ENCODE data around the gene SERPINA1.

The SERPINA1 gene

GRCh38 chr14:94329857-94330256 lies 58.5 kb downstream of the SERPINA1 start:
- Histone ChIP-seq H2BK5ac (ENCODE audit: low read depth, low read length, poor library complexity, severe bottlenecking) (no peak overlapping the region), H2BK12ac (ENCODE audit: low read length in 2 of 2) (no peak overlapping the region)

GRCh38 chr14:94328196-94328595 lies 60.2 kb downstream of the SERPINA1 start:
- H2BK15ac ChIP-seq (ENCODE audit: low read depth, poor library complexity, severe bottlenecking) = no peak overlapping the region
- WGBS = 69% methylated on average over 2 of the region's 2 CpGs
- no peak overlapping the region for H2AFZ ChIP-seq (ENCODE audit: low read depth, low read length)
- no peaks in the 10 kb centered on the region for H3K9me3 ChIP-seq (ENCODE audit: control insufficient read depth, low read length)
- H3K14ac ChIP-seq (ENCODE audit: low read length in 2 of 2) = no peak overlapping the region
- no peak overlapping the region for H4K91ac ChIP-seq (ENCODE audit: low read length)
- H3K4me2 ChIP-seq (ENCODE audit: low read length, poor library complexity, severe bottlenecking) = no peak overlapping the region
- no peak overlapping the region for H2BK12ac ChIP-seq (ENCODE audit: low read length in 2 of 2)
- no peaks in the 10 kb centered on the region for H3K79me1 ChIP-seq (replicated peaks; ENCODE audit: low read length, poor library complexity, severe bottlenecking)
- no peak for DNase-seq
- H2BK120ac ChIP-seq (ENCODE audit: low read depth, low read length) = no peak overlapping the region
- H3K4me1 ChIP-seq (ENCODE audit: control insufficient read depth, insufficient read depth, low read depth, low read length) = no peaks in the 10 kb centered on the region
- H2AK5ac ChIP-seq (ENCODE audit: low read length, severe bottlenecking) = no peak overlapping the region
- no peak overlapping the region for H3K18ac ChIP-seq (ENCODE audit: low read depth in 1 of 2, low read length in 2 of 2)
- H3K23ac ChIP-seq (ENCODE audit: low read length in 2 of 2) = no peak overlapping the region
- no peak overlapping the region for H3K4ac ChIP-seq (ENCODE audit: low read depth in 1 of 2, low read length in 2 of 2)
- H3K36me3 ChIP-seq (ENCODE audit: control insufficient read depth in 1 of 2, insufficient read depth in 2 of 2, low read depth in 1 of 2, low read length in 2 of 2) = no peaks in the 10 kb centered on the region
- no peak overlapping the region for H2BK5ac ChIP-seq (ENCODE audit: low read depth, low read length, poor library complexity, severe bottlenecking)
- no peak overlapping the region for H4K8ac ChIP-seq (ENCODE audit: low read length)
- H3K27ac ChIP-seq (ENCODE audit: low read length, poor library complexity, severe bottlenecking) = no peak overlapping the region
- no peaks in the 10 kb centered on the region for H3K27me3 ChIP-seq (ENCODE audit: control insufficient read depth in 1 of 2, insufficient read depth in 1 of 2, low read length in 2 of 2)
- H3K9ac ChIP-seq (ENCODE audit: low read length) = no peak overlapping the region
- no peak overlapping the region for H3K4me3 ChIP-seq (ENCODE audit: insufficient read depth in 1 of 2, low read depth in 1 of 2, low read length in 2 of 2)

More at GRCh38 chr14:94329857-94330256, 58.5 kb downstream of the SERPINA1 start:
- Histone ChIP-seq H3K18ac (ENCODE audit: low read depth in 1 of 2, low read length in 2 of 2) (no peak overlapping the region), H2BK120ac (ENCODE audit: low read depth, low read length) (no peak overlapping the region), H3K27me3 (ENCODE audit: control insufficient read depth in 1 of 2, insufficient read depth in 1 of 2, low read length in 2 of 2) (no peaks in the 10 kb centered on the region), H2BK15ac (ENCODE audit: low read depth, poor library complexity, severe bottlenecking) (no peak overlapping the region), H3K9ac (ENCODE audit: low read length) (no peak overlapping the region), H3K14ac (ENCODE audit: low read length in 2 of 2) (no peak overlapping the region), H3K4ac (ENCODE audit: low read depth in 1 of 2, low read length in 2 of 2) (no peak overlapping the region), H2AFZ (ENCODE audit: low read depth, low read length) (no peak overlapping the region), H4K8ac (ENCODE audit: low read length) (no peak overlapping the region), H3K4me3 (ENCODE audit: insufficient read depth in 1 of 2, low read depth in 1 of 2, low read length in 2 of 2) (no peak overlapping the region), H3K4me2 (ENCODE audit: low read length, poor library complexity, severe bottlenecking) (no peak overlapping the region), H3K23ac (ENCODE audit: low read length in 2 of 2) (no peak overlapping the region), H4K91ac (ENCODE audit: low read length) (no peak overlapping the region), H2AK5ac (ENCODE audit: low read length, severe bottlenecking) (no peak overlapping the region), H3K79me1 (replicated peaks; ENCODE audit: low read length, poor library complexity, severe bottlenecking) (no peaks in the 10 kb centered on the region), H3K4me1 (ENCODE audit: control insufficient read depth, insufficient read depth, low read depth, low read length) (no peaks in the 10 kb centered on the region), H3K27ac (ENCODE audit: low read length, poor library complexity, severe bottlenecking) (no peak overlapping the region), H3K9me3 (ENCODE audit: control insufficient read depth, low read length) (no peaks in the 10 kb centered on the region), H3K36me3 (ENCODE audit: control insufficient read depth in 1 of 2, insufficient read depth in 2 of 2, low read depth in 1 of 2, low read length in 2 of 2) (no peaks in the 10 kb centered on the region)
- DNase-seq = no peak
- 79% methylated on average over 4 of the region's 4 CpGs for WGBS

All from mesenchymal stem cell (in vitro differentiated cells and primary cell).